ENCODE data around the gene CD300C.

DNA sequence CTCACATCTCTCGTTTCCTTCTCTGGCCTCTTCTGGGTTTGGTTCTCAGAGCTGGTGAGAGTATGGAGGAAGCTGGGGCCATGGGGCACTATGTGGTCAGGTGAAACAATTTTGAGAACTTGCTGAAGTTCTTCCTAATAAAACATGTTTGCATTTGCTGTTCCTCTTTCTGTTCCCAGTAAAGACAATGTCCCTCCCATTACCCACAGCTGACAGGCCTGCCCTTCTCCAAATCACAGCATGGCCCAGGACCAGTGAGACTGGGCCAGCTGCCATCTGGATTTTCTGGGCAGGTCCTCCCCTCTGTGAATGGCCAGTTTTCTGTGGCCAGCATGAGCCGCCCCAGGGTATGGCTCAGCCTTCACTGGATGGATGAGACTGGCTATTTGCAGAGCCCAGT is 21.5 kb upstream of the CD300C start, which contains the start of gene CD300H:
- TF ChIP-seq POLR2A (IDR thresholded peaks at IDR 0.05): no peak
- TF ChIP-seq, protein P1, sequence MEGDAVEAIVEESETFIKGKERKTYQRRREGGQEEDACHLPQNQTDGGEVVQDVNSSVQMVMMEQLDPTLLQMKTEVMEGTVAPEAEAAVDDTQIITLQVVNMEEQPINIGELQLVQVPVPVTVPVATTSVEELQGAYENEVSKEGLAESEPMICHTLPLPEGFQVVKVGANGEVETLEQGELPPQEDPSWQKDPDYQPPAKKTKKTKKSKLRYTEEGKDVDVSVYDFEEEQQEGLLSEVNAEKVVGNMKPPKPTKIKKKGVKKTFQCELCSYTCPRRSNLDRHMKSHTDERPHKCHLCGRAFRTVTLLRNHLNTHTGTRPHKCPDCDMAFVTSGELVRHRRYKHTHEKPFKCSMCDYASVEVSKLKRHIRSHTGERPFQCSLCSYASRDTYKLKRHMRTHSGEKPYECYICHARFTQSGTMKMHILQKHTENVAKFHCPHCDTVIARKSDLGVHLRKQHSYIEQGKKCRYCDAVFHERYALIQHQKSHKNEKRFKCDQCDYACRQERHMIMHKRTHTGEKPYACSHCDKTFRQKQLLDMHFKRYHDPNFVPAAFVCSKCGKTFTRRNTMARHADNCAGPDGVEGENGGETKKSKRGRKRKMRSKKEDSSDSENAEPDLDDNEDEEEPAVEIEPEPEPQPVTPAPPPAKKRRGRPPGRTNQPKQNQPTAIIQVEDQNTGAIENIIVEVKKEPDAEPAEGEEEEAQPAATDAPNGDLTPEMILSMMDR (IDR thresholded peaks at IDR 0.05): no peak

Data from breast epithelium (tissue), 3 donors.